Coronary artery (tissue), 2 donors: ENCODE data around the gene FBXL20.

Source experiments
- DNase-seq: peaks from one replicate; pipeline ENCODE4 v3.0.0-alpha.2; 2017; ENCODE audit warnings: low spot score
- H3K27ac ChIP-seq, 2 donors: fragments of 200-600 bp; sonication (generic); one replicate each; pipeline ENCODE4 v1.5.1; 2016 to 2019
- H3K4me3 ChIP-seq: fragments of 200-600 bp; sonication (generic); 2 replicates; pipeline ENCODE4 v1.5.1; 2016; ENCODE audit warnings: mild to moderate bottlenecking, moderate library complexity
- CTCF ChIP-seq: fragments of 200-600 bp; sonication (generic); IDR thresholded peaks from one replicate; pipeline ENCODE4 v1.5.1; 2019; ENCODE audit warnings: antibody characterized with exemption

The FBXL20 gene

DNA sequence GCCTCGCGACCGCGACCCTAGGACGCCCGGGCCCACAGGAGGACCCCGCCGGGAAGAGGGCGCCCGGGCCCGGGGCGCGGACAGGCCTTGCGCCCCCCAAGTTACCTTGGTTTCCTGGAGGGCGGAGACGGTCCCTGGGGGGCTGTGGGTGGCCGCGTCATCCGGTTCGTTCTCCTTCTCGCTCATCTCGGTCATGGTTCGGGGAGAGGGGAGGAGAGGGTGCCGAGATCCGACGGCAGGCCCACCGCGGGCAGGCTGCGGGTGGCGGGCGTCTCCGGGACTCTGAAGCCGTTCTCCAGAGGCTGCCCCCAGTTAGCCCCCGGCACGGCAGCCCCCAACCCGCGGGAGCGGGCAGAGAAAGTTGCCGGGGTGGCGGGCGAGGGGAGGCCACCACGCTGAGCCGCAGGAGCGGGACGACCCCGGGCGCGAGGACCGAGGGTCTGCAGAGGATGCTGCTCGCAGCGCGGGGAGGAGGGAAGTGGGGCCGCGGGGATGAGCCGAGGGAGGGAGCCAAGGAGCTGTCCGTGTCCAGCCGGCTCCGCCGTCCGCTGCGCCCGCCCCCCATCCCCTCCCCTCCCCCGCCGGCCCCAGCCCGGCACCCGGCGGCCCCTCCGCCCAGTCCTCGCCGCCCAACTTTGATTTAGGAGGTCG, 176.0 kb downstream of the FBXL20 start, which contains the start of gene STAC2:
STAC2 (minus strand) TSS at position 638 of the 651 bp plus-strand sequence; CDS start at position 195, 443 bp downstream.
- Histone ChIP-seq H3K4me3 (peak within 1 kb of the TSS; percentile 69), H3K27ac (peak within 1 kb of the TSS; percentile 33 to 70)
- TF ChIP-seq CTCF = no peak
- DNase-seq = no peak

- Histone ChIP-seq H3K4me3 (peak overlapping the region; percentile 69), H3K27ac (peak overlapping the region; percentile 33 to 70)
- DNase-seq = no peak
- no peak for TF ChIP-seq CTCF
Observed at GRCh38 chr17:39224778-39225307, 176.6 kb downstream of the FBXL20 start.

DNA sequence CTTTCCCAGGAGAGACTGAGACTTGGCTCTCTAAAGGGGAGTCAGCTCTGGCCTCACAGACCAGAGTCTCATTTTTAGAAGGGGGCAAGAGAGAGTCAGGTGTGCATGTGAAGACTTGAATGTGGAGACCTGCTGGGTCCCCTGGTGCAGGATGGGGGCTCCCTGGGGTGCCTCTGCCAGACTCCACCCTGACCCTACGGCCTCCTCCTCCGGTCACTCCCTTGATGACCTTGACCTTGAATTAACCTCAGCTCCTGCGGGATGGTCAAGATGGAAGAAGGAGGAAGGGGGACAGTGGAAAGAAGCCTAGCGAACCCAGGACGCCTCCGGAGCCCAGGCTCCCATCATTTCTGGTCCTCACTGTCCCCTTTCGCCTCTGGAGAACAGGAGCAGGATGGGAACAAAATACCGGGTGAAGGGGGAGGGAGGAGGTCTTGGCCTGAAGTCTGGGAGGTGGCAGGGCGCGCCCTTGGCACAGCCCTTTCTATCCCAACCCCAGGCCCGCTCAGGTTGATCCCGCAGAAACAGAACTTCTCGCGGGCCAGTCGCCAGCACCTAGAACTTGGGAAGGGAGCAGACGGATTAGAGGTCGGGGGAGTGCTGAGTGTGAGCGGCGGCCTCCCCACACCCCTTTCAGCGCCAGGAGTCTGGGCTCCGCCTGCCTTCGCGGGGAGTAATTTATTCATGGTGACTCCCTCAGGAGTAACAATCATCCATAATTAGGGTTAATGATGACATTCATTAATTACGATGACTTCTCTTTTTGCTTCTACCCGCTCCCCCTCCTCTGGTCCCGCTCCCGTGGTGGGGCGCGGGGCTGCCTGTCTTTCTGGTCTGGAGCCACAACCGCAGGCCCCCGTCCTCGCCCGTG, 177.3 kb downstream of the FBXL20 start:
- peak overlapping the region in 1 of 2 donors; percentile 70 for H3K27ac ChIP-seq
- no peak for TF ChIP-seq CTCF
- no peak for DNase-seq
- peak overlapping the region; percentile 69 for H3K4me3 ChIP-seq

DNA sequence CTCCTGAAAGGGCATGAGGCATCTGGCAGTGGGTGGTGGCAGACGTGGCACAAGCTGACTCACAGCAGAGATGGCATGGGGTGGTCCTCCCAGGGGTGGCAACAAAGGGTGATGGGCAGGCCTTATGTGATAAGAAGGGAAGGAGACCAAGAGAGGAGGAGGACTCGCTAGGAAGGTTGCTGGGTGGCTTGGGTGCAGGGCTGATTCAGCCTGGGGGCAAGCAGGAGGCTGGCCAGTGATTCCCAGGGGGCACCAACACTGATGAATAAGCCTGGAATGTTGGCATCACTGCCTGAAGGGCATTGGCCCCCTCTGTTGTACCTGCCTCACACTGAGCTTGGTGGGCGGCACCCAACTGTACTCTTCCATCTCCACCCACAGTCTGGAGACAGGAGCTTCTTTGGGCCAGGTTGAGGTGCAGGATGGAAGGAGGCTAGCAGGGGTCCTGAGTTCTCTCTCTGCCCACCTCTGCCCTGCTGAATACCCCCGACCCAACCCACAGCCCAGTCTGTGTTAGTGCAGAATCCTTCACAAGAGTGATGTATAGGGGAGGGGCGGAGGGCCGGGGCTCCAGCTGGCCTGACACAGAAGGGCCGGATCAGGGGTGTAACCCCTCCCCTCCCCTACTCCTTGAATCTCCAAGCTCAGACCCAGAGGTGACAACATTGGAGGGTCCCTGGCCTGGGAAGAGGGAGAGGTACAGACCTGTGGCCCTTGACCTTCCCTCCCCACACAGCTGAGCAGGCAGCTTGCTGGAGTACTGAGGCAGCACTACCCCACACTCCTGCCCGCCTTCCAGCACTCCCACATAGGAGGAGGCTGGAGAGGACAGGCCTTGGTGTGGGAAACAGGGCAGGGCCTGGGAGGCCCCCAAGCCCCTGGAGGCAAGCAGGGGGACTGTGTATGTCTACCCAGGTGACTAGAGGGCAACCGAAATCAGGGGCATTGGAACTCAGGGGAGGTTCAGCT, 178.3 kb downstream of the FBXL20 start:
- TF ChIP-seq CTCF = no peak
- DNase-seq = no peak
- peak overlapping the region in 1 of 2 donors; percentile 70 for H3K27ac ChIP-seq

DNA sequence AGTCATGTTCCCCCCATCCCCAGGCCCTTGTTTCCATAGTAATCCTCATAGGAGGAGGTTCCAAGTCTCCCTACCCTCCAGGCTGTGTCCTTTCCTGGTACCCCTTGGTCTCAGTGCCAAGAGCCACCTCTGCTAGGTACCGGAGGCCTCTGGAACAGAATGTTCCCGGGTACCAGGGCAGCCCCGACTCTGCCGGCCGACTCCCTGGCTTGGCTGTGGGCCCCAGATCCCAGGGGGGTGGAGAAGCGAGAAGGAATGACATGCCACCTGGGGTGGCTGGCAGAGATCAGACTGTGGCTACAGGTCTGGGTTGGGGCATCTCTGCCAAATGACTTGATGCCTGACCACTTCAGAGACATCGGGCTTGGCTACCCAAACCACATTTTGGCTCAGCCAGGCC, 179.3 kb downstream of the FBXL20 start:
- no peak for TF ChIP-seq CTCF
- DNase-seq = no peak
- Histone ChIP-seq H3K4me3 (no peak overlapping the region), H3K27ac (peak overlapping the region in 1 of 2 donors; percentile 70)

More for the DNA sequence above, 178.3 kb downstream of the FBXL20 start:
- H3K4me3 ChIP-seq = no peak overlapping the region

DNA sequence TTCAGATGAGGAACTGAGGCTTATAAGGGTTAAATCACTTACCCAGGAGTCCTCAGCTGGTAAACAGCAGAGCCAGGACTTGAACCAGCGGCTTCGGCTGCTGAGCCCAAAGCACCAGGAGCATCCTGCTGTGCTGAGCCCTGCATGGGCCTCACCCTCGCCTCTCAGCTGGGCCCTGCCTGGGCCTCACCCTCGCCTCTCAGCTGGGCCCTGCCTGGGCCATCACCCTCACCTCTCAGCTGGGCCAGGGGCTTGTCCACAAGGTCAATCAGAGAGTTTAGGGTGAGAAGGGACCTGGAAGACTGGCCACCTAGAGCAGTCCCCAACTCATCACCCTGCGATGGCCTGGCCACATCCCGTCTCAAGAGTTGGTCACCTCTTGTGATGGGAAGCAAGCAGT, 179.9 kb downstream of the FBXL20 start:
- DNase-seq = no peak
- no peak overlapping the region for H3K4me3 ChIP-seq
- no peak for TF ChIP-seq CTCF
- peak overlapping the region in 1 of 2 donors; percentile 70 for H3K27ac ChIP-seq
